GM19395 (cell line): ENCODE results near the gene UNC5B.
"Not testable (repeated sequence)": the region's sequence is repeated elsewhere in the genome, so short reads cannot be mapped to it uniquely, and the experiment has no call there.

ENCODE experiments used
- ATAC-seq: cut with Tn5 transposase; IDR thresholded peaks from one replicate; pipeline ENCODE4 v1.9.1; 2021; ENCODE audit warnings: mild to moderate bottlenecking, moderate library complexity; ENCODE audit not compliant: unreplicated experiment

The UNC5B gene

DNA sequence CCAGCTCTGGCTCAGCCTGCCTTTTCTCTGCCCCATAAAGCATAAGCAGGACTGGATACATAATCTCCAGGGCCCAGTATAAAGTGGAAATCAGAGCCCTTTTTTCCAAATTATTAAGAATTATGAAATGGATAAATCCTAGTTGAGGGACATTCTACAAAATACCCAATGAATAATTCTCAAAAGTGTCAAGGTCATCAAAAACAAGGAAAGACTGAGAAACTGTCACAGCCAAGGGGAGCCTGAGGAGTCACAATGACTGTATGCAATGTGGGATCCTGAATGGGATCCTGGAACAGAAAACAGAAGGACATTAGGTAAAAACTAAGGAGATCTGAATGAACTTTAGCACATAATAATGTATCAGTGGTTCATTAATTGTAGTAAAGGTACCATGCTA, 4.8 kb upstream of the UNC5B start:
- ATAC-seq, result no peak

DNA sequence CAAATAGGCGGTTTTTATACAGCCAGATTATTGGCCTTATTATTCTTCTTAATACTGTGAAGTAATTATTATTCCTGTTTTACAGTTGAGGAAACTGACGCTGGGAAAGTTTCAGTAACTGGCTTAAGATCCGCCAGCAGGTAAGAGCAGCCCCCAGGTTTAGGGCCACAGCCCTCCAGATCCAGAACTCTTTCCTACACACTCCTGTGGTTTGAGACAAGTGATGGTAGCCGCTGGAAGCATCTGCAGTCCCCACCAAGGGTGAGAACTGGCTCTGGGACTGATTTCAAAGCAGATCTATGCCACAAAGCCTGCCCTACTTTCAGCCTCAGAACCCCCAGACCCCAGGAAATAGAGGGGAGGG, 3.0 kb upstream of the UNC5B start:
- ATAC-seq, result no peak

DNA sequence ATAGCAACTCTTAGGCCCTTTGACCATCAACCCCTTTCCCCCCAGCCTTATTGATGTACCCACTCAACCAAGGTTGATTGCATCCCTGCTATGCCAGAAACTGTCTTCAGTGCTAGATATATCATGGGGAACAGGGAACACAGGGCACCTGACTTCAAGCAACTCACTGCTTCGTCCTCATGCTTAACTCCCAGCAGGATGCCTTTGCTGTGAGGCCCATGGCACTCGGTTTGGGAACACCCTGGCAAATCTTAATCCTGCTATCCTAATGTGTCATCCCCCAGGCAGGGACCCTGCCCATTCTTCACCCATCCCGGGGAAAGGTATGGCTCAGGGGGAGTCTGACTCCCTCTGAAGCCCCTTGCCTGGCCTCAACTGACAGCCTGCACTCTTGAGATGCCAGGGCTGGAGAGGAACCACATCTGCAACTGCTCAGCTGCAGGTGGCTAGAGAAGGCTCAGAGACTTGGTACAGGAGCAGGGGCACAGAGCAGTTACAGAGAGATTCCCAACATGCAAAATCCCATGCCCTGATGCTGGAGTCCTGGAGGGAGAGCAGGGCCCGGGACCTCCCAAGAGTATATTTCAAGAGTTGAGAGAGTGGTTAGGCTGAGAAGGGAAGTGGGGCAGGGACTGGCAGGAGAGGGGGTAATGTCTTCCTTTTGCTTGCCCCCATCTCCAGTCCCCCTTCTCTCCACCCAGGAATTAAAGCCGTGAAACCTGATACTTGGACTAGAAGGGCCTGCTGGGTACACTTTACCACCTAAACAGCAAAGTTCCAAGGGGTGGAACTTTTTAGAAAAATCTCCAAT, 2.4 kb upstream of the UNC5B start:
- no peak for ATAC-seq

DNA sequence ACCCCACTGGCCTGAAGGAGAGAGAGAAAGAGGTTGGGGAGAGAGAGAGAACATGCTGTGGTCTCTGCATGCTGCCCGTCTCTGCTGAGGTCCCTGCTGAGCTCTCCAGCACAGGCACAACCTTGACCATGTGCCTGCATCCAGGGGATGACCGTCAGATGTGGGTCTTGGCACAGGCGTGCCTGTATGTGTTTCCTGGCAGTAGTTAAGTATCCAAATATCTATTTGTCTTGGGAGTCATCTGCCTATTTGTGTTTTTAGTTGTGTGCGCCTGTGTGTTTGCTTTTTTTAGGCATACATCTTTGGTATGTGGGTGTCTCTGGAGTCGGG, 1.9 kb upstream of the UNC5B start:
- no peak for ATAC-seq

DNA sequence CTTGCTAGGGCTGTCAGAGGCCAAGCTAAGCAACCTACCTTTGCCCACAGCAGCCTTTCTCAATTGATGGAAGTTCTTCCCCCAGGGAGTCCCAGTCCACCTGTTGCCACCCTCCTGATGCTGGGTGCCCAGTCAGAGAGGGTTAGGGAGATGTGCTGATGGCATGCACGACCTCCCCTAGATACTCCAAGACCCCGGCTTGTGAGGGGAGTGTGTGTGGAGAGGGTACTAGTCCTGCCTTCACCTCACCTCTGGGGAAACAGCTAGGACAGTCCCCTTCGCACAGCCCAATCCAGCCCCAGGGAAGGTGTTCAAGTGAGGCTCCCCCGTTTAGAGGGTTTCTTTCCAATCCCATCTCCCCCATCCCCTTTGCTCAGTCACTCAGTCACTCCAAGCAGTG, 1.3 kb upstream of the UNC5B start:
- ATAC-seq, result no peak

DNA sequence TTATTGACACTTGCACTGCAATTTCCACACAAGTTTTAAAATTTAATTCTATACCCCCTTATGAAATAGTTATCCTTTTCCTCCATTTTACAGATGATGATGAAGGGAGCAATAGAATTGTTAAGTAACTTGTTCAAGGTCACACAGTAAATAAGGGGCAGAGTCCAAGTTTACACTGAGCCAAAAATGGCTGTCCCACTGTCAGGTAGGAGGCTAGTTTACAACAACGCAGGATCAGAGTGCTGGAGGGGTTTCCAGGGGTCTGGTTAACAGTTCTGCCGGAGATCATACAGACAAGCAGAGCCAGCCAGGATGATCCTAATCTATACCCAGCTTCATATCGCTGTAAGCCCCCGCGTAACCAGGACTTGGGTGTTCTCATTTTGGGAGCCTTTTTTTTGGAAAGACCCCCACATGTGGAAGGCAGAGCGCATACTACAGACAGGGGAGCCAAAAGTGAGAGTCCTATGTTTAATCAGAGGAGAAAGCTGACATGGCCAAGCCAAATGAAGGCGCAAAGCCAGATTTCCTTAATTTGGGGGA, 524 bp upstream of the UNC5B start:
- no peak for ATAC-seq

DNA sequence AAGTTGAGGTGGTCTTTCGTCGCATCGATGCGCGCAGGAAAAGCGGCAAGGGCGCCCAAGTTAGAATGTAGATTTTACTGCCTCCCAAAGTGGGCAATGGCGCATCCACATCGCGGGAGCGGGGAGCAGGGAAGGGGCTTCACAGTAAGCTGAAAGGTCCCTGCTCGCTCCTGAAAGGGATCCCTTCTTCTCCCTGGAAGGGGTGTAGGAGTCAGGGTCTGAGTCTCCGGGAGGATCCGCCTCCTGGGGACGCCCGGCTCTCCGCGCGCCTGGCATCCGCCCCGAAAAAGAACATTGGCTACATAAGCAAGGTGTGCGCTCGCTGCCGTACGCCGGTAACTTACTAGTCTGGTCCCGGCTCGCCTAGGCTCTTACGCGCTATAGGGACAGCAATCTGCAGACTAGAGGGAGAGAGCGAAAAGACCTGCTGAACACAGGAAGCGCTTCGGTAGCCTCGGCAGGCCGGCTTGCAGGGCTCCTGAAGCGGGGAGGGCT, 804 bp downstream of the UNC5B start:
- ATAC-seq, result no peak

DNA sequence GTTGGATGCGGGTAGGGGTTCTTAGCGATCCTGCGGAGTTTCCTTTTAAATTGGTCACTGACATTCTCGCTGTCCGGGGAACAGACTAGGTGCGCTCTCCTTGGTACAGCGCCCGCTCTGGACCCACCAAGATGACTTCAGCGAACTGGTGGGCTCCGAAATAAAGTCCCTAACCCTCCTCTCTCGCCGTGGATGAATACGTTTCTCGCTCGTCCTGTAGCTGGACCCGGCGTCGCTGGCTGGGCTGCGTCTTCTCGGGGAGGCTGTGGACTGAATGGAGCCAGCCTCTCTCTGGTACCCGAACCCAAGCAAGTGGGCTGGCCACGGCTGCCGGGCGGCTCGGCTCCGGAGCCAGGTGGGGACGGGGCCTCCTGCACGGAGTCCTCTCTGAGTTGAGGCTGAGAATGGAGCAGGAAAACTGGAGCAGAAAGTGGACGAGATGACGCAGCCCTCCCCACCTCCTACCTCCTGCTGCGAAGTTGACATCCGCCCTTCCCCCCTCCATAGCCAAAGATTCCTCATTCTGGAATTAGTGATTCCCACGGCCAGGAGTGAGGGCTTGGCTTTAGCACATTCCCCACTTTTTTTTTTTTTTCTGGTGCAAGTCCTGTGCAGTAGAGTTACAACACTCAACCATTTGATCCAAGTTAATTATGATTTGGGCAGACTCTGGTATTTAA, 1.5 kb downstream of the UNC5B start:
- no peak for ATAC-seq

DNA sequence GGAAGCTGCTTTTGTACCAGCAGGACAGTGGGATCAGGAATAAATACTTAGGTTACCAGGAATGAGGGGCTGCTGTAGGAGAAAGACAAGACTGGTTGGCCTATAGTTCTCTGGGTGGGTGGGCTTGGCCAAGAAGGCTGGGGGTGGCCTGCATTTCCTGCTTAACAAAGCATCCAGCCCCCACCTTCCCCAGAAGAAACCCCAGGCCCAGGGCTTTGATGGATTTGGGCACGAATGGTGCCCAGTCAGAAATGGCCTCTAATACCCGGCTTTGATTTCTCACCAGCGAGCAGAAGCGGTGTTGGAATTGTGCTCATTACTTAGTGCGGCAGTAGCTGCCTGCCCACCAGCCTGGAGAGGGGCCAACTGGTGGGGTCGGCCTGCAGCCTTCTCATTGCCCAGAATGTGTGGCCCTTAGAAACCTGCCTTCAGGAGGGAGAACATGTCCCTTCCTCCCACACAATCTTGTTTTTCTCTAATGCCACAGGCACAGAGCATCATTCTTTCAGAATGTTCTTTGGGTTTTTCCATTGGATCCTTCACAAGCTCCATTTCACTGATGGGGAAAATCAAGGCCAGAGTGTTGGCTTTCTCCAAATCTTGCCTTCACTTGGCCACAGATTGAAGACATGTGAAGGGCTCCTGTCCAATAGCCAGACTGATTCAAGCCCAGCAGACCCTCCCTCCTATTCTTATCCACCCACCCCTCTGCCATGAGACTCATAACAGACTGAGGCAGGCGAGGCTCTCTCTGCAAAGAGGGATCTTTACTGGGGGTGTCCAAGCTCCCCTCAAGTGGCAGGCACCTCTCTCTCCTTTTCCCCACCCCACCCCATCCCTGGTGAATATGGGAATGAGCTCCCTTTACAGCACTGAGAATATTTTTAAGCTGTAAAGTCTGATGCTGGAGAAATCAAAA, 2.5 kb downstream of the UNC5B start:
- ATAC-seq, result no peak

DNA sequence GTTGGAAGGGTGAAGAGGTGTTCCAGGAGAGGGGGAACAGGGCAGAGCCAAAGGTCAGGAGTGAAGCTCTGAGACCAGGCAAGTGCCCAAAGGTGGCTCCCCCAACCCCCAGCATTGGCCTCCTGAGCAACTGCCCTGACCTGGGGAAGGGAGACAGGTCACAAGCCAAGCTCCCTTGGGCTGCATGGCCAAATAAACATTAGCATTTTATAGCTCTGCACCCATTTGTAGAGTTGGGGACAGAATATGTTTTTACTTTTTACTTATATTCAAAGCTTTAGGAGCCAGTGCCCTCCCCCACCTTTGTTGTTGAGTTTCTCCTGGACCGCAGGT, 4.0 kb downstream of the UNC5B start:
- ATAC-seq, result no peak

DNA sequence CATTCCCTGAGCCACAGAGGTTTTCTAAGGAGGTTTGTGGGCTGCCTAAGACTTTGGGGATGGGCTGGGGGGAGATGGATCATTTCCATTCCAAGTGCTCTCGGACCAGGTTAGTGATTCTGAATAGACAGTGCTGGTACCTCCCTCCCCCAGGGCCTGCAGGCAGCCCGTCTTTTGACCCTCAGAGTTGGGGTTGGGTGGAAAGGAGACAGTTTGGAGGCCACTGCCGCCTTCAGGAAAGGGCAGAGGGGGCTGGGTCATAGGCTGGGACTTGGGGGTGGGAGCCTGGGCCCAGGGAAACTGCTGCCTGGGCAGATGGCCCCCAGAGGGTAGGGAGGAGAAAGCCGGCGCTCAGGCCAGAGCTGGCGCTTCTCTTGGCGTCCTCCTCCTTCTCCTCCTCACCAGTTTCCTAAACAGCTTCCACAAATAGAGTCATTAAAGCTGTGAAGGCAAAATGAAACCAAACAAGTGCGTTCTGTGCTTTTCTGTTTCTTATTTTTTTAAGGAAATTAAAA, 4.4 kb downstream of the UNC5B start:
- ATAC-seq, result no peak

DNA sequence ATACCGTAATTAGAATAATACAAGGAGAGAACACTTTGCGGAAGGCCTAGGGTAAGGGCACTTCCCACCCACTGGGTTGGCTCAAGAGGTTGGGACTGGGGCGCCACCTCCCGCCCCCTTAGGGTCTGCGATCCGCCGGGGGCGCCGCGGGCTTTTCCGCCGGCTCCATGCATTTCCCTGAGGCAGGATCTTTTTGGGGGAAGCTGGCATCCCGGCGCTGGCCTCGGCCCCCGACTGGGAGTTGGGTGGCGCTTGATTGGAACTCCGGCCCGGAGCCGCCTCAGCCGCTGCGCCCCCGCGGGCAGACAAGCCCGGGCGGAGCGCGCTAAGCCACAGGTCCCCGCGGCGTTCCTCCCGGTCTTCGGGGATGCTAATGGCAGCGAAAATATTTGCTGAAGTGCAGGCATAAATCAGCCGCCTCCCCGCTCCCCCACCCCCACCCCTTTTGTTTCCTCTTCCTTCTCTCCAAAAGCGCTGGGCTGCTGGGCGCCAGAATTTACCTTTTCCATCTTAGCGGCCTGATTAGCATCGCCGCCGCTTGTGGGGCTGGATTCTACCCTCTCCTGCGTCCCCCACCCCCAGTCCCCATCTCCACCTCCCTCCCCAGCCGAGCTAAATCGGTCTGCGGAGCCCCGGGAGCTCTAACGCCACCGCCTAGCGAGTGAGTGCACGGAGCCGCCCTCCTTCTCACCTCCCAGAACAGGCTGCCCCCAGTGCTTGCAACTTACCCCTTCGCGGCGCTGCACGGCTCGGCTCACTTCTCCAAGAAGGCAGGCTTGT, 5.1 kb downstream of the UNC5B start:
- no peak for ATAC-seq

DNA sequence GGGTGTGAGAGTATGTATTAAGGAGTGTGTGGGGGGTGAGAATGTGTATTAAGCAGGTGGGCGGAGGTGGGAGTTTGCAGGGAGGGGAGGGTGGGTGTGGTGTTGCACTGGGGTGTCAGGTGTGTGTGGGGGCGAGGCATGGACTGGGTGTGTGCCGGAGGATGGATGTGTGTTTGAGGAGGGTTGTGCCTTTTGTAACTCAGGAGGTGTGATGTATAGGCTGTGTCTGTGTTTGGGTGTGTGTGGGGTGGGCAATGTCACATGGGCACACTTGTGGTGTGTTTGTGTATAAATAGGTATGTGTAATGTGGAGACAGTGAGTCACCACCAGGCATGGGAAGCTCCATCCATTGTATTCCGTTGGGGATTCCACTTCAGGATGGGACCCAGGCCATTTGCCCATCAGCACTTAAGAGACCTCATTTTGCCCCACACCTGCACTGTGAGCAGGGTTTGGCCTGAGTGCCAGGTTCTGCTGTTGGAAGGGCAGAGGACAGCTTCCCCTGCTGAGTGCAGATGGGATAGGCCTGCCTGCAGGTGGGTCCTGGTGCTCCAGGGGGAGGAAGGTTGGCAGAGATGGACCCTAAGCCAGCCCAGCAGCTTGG, 5.8 kb downstream of the UNC5B start:
- ATAC-seq, result no peak

DNA sequence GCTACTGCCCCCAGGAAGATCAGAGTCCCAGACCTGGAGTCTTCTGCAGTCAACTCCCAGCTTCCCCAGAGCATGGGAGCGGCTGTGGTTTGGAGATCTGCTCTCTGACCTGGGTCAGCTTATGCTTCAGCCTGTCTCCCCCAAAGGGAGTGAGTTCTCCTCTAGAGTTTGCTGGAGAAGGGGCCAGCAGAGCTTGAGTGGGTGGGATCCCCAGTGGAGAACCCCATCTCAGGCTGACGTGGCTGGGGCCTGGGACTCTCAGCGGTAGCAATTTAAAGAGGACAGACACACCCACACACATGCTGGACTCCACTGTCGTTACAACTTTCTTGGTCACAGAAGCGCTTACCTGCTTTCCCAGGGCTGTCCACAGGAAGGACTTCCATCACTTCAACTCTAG, 6.3 kb downstream of the UNC5B start:
- ATAC-seq, result no peak

DNA sequence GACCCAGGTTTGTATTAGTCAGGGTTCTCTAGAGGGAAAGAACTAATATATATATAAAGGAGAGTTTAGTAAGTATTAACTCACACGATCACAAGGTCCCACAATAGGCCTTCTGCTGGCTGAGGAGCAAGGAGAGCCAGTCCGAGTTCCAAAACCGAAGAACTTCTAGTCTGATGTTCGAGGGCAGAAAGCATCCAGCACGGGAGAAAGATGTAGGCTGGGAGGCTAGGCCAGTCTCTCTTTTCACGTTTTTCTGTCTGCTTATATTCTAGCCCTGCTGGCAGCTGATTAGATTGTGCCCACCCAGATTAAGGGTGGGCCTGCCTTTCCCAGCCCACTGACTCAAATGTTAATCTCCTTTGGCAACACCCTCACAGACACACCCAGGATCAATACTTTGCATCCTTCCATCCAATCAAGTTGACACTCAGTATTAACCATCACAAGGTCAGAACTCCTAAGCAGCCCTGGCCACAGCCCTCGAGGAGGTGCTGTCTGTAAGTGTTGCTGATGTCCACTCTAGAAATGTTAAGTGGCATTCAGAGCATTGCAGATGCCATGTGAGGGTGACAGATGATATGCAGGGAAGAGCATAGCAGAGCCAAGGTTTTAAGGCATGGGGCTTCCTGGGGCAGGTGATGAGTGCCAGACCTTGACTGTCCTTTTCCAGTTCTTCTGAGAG, 7.0 kb downstream of the UNC5B start:
- not testable (repeated sequence) for ATAC-seq

DNA sequence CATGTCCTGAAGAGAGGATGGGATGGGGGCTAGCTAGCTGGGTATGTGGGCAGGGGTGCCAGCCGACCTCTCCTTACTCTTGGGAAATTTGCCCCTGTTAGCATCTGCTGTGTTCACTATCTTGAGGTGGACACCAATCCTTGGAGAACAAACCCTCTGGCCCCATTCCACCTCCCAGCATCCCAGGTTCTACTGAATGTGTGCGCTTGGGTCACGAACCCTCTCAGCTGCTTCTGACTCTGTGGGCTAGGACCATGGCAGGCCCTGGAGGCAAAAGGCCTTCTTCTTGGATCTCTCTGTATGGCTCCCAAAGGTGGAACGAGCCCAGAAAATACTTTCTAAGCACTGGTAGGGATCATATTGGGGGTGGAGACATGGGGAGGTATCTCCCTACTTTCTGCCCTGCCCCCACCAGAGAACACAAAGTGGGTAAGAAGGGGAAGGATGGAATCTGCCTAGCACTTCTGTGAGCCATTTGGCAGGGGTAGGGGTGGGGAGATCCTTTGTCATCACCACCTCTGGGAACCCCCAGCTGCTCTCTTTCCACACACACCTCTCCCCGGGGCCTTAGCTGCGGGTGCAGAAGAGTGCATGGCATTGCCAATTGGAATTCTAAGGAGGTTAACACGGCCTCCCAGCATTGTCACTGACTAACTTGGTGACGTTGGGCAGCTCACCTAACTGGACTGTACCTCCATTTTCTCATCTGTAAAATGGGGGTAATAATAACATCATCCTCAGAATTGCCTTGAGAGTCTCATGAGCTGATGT, 7.7 kb downstream of the UNC5B start:
- ATAC-seq, result no peak

DNA sequence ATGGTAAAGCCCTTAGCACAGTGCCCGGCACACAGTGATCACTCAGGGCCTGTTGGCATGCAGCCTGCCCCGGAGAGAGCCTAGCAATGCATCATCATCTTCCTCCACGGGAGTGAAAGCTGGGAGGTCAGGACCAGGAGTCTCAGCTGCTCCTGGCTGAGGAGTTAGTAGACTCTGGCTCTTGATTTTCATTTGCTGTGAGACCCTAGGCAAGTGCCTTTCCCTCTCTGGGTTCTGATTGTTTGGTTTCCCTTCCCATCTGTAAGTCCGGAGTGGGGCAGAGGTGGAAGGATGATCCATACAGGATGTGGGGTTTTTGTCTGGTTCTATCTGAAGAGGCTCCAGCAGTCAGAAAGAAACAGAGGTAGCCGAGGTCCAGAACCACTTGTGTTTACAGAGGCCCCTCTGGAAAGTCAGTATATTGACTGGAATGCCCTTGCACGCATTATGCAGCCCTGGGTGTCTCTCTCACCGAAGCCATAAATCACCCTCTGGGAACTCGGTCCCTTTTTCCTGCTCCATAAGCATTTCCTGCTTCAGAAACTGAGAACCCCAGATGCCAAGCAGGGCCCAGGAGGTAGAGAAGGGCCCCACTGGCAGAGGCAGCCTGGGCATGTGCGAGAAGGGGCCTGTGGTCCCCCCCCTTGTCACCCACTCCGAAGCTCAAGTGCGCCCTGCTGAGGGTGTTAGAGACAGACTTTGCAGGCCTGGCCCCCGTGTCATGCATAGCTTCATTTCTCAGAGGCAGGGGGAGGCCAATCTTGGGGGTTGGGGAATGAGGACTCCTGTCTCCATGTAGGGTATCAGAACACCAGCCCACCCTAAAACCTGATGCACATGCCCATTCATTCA, 8.5 kb downstream of the UNC5B start:
- ATAC-seq, result no peak
